ENCODE data around the gene ISLR2.
"Not testable (repeated sequence)": the region's sequence is repeated elsewhere in the genome, so short reads cannot be mapped to it uniquely, and the experiment has no call there.

ISLR2 gene, protein sequence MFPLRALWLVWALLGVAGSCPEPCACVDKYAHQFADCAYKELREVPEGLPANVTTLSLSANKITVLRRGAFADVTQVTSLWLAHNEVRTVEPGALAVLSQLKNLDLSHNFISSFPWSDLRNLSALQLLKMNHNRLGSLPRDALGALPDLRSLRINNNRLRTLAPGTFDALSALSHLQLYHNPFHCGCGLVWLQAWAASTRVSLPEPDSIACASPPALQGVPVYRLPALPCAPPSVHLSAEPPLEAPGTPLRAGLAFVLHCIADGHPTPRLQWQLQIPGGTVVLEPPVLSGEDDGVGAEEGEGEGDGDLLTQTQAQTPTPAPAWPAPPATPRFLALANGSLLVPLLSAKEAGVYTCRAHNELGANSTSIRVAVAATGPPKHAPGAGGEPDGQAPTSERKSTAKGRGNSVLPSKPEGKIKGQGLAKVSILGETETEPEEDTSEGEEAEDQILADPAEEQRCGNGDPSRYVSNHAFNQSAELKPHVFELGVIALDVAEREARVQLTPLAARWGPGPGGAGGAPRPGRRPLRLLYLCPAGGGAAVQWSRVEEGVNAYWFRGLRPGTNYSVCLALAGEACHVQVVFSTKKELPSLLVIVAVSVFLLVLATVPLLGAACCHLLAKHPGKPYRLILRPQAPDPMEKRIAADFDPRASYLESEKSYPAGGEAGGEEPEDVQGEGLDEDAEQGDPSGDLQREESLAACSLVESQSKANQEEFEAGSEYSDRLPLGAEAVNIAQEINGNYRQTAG

DNA sequence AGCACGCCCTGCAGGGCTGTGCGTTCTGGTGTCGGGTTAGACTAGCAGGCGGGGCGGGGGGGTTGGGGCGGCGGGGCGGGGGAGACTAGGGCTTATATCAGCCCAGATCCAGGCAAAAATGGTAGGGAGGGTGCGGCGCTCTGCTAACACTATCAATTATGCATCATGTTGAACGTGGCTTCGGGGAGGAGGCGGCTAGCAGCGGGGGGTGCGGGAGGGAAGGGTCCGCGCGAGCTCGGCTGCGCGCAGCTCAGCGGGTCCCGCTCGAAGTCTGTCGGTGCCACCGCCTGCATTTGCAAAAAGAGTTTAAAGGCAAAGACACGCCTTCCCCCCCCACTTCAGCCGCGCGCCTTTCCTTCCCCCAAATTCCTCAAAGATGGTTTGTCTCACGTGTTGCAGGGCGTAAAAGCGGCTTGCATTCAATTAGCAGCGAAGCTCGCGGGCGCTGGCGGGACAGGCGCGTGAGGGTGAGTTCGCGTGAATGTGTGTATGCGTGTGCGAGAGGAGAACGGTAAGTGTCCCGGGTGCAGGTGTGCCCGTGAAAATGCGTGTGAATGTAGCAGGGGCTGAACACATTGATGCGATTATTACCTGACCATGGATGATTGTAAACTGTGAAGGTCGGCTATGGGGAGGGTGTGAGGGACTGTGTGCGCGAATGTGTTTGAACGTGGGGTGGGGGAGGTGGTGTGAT lies at the start of gene ISLR2:
Gene ISLR2, plus strand, starts transcription at position 432 of the 694 bp plus-strand sequence. CDS start 2,169 bp downstream, outside the sequence.
- Histone ChIP-seq H3K9ac (ENCODE audit: low read depth, low read length) (no peak within 1 kb of the TSS), H3K36me3 (ENCODE audit: control insufficient read depth, insufficient read depth, low read length) (no peaks in the 10 kb centered on the region), H3K4me1 (ENCODE audit: control insufficient read depth, insufficient read depth, low read length) (peaks cover 54% of the 10 kb centered on the region), H3K4me3 (ENCODE audit: low read depth, low read length) (peak within 1 kb of the TSS; percentile 58), H3K27me3 (ENCODE audit: control insufficient read depth, insufficient read depth, low read length) (peaks cover 99% of the 10 kb centered on the region), H3K27ac (ENCODE audit: low read depth, low read length) (peak within 1 kb of the TSS; percentile 18), H3K9me3 (ENCODE audit: control insufficient read depth, insufficient read depth, low read length) (no peaks in the 10 kb centered on the region)

DNA sequence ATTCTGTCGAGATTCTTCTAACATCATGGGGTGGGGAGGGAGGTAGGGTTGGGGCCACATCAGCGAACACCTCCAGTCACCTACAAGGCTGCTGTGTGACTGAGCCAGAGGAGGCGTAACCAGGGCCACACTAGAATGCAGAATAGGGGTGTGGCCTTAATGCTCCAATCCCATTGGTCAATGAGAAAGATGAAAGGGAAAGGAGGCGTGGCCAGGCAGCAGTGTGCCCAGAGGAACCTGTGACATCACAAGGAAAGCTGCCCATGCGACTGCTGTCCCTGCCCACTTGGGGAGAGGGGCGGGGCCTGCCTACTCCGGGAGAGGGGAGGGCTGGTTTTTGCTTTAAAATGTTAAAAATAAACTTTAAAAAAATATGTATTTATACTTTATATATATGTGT lies 47.9 kb upstream of the ISLR2 start, which contains the start of gene GOLGA6A:
Gene GOLGA6A, minus strand, starts transcription at position 101 of the 400 bp plus-strand sequence. Its CDS starts 41 bp downstream, at position 60.
- H3K27me3 ChIP-seq (ENCODE audit: control insufficient read depth, insufficient read depth, low read length); H3K9ac ChIP-seq (ENCODE audit: low read depth, low read length); H3K9me3 ChIP-seq (ENCODE audit: control insufficient read depth, insufficient read depth, low read length); H3K4me3 ChIP-seq (ENCODE audit: low read depth, low read length); H3K4me1 ChIP-seq (ENCODE audit: control insufficient read depth, insufficient read depth, low read length); H3K27ac ChIP-seq (ENCODE audit: low read depth, low read length); H3K36me3 ChIP-seq (ENCODE audit: control insufficient read depth, insufficient read depth, low read length): not testable (repeated sequence)

GRCh38 chr15:74094567-74094966 lies 35.8 kb upstream of the ISLR2 start:
- H3K27me3 ChIP-seq (ENCODE audit: control insufficient read depth, insufficient read depth, low read length); H3K4me3 ChIP-seq (ENCODE audit: low read depth, low read length); H3K27ac ChIP-seq (ENCODE audit: low read depth, low read length); H3K4me1 ChIP-seq (ENCODE audit: control insufficient read depth, insufficient read depth, low read length); H3K9me3 ChIP-seq (ENCODE audit: control insufficient read depth, insufficient read depth, low read length); H3K9ac ChIP-seq (ENCODE audit: low read depth, low read length); H3K36me3 ChIP-seq (ENCODE audit: control insufficient read depth, insufficient read depth, low read length): not testable (repeated sequence)

GRCh38 chr15:74095610-74096009 lies 34.8 kb upstream of the ISLR2 start:
- H3K27ac ChIP-seq (ENCODE audit: low read depth, low read length); H3K4me1 ChIP-seq (ENCODE audit: control insufficient read depth, insufficient read depth, low read length); H3K4me3 ChIP-seq (ENCODE audit: low read depth, low read length); H3K36me3 ChIP-seq (ENCODE audit: control insufficient read depth, insufficient read depth, low read length); H3K9me3 ChIP-seq (ENCODE audit: control insufficient read depth, insufficient read depth, low read length); H3K9ac ChIP-seq (ENCODE audit: low read depth, low read length); H3K27me3 ChIP-seq (ENCODE audit: control insufficient read depth, insufficient read depth, low read length): not testable (repeated sequence)

- H3K36me3 ChIP-seq (ENCODE audit: control insufficient read depth, insufficient read depth, low read length); H3K9me3 ChIP-seq (ENCODE audit: control insufficient read depth, insufficient read depth, low read length); H3K27me3 ChIP-seq (ENCODE audit: control insufficient read depth, insufficient read depth, low read length); H3K9ac ChIP-seq (ENCODE audit: low read depth, low read length); H3K27ac ChIP-seq (ENCODE audit: low read depth, low read length); H3K4me3 ChIP-seq (ENCODE audit: low read depth, low read length); H3K4me1 ChIP-seq (ENCODE audit: control insufficient read depth, insufficient read depth, low read length): not testable (repeated sequence)
Measured at GRCh38 chr15:74096753-74097474, 33.5 kb upstream of the ISLR2 start.

DNA sequence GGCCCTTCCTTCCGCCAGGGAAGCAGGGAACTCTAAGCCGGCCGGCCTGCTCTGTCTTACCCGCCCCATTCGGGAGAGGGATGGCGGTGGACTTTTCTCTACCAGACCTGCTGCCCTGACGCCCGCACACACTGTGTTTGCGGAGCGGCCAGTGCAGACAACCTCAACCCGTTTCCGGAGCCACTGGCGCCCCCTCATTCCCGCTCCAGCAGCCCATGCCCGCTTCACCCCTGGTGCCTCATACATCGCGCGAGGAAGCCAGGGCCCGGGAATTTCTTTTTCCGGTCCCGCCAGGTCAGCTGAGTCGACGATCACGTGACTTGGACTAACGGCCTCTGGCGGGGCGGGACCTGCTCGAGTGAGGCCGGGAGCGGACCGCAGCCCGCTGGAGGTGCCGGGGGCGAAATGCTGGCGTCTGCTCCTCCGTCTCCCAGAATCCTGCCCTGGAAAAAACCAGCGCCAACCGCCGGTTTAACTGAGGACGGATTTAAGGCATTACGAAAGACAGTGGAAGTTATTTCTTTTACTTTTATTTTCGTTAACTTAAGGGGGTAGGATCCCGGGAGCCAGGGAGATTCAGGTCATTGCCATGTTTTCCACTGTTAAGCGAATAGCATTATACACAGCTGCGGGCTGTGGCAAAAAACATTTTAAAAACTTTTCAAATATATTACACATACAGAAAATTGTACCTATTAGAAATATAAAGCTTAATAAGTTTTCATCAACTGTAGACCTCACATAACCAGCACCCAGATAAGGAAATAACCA lies 30.2 kb upstream of the ISLR2 start:
- not testable (repeated sequence) for H3K9me3 ChIP-seq (ENCODE audit: control insufficient read depth, insufficient read depth, low read length); H3K36me3 ChIP-seq (ENCODE audit: control insufficient read depth, insufficient read depth, low read length); H3K27me3 ChIP-seq (ENCODE audit: control insufficient read depth, insufficient read depth, low read length); H3K4me1 ChIP-seq (ENCODE audit: control insufficient read depth, insufficient read depth, low read length); H3K9ac ChIP-seq (ENCODE audit: low read depth, low read length)
- peak overlapping the region; percentile 49 for H3K4me3 ChIP-seq (ENCODE audit: low read depth, low read length)
- peak overlapping the region; percentile 20 for H3K27ac ChIP-seq (ENCODE audit: low read depth, low read length)

DNA sequence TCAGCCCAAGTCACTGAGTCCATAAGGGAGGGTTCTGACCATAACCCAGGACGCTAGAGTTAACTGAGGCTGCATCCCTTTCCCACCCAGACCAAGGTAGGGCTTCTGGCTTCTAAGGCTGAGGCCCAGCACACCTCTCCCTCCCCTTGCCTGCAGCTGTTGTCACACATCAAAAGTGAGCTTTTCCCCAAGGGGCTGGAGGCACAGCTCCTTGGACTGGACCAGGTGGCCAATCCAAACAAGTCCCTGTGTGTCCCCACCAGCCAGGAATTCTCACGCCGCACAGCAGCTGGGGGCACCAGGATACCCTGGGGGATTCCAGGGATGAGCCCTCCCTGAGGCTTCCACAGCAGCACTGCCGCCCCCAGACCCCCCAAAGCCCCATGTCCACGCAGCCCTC lies 22.3 kb upstream of the ISLR2 start:
- H3K9me3 ChIP-seq (ENCODE audit: control insufficient read depth, insufficient read depth, low read length) = no peaks in the 10 kb centered on the region

DNA sequence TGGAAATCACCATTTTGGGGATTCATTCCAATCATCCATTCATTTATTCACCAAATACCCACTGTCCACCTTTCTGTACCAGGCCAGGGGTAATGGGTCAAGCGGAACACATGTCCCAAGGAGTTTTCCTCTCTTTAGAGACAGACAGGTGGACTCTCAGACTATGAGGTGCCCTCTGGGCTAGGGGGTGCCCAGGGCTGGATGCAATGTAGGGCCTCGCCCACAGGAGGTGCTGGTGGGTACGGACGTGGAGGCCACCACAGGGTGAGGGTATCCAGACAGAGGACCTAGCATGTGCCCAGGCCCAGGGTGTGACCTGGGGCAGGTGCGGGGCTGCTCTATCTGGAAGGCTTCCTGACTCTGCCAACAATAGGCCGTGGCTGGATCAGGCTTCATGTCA lies 21.8 kb upstream of the ISLR2 start:
- not testable (repeated sequence) for H3K27me3 ChIP-seq (ENCODE audit: control insufficient read depth, insufficient read depth, low read length); H3K36me3 ChIP-seq (ENCODE audit: control insufficient read depth, insufficient read depth, low read length); H3K4me3 ChIP-seq (ENCODE audit: low read depth, low read length)

More for the DNA sequence above, 22.3 kb upstream of the ISLR2 start:
- Histone ChIP-seq H3K9ac (ENCODE audit: low read depth, low read length) (no peak overlapping the region), H3K4me1 (ENCODE audit: control insufficient read depth, insufficient read depth, low read length) (no peaks in the 10 kb centered on the region), H3K36me3 (ENCODE audit: control insufficient read depth, insufficient read depth, low read length) (no peaks in the 10 kb centered on the region), H3K27ac (ENCODE audit: low read depth, low read length) (no peak overlapping the region), H3K27me3 (ENCODE audit: control insufficient read depth, insufficient read depth, low read length) (no peaks in the 10 kb centered on the region), H3K4me3 (ENCODE audit: low read depth, low read length) (no peak overlapping the region)

GRCh38 chr15:74109713-74110112 lies 20.7 kb upstream of the ISLR2 start:
- H3K4me1 ChIP-seq (ENCODE audit: control insufficient read depth, insufficient read depth, low read length) = no peaks in the 10 kb centered on the region
- no peak overlapping the region for H3K9ac ChIP-seq (ENCODE audit: low read depth, low read length)
- H3K4me3 ChIP-seq (ENCODE audit: low read depth, low read length) = no peak overlapping the region
- no peaks in the 10 kb centered on the region for H3K27me3 ChIP-seq (ENCODE audit: control insufficient read depth, insufficient read depth, low read length)
- H3K36me3 ChIP-seq (ENCODE audit: control insufficient read depth, insufficient read depth, low read length) = no peaks in the 10 kb centered on the region
- H3K27ac ChIP-seq (ENCODE audit: low read depth, low read length) = no peak overlapping the region
- H3K9me3 ChIP-seq (ENCODE audit: control insufficient read depth, insufficient read depth, low read length) = no peaks in the 10 kb centered on the region

More for the DNA sequence above, 21.8 kb upstream of the ISLR2 start:
- not testable (repeated sequence) for H3K9ac ChIP-seq (ENCODE audit: low read depth, low read length); H3K4me1 ChIP-seq (ENCODE audit: control insufficient read depth, insufficient read depth, low read length); H3K9me3 ChIP-seq (ENCODE audit: control insufficient read depth, insufficient read depth, low read length); H3K27ac ChIP-seq (ENCODE audit: low read depth, low read length)

- Histone ChIP-seq H3K4me3 (ENCODE audit: low read depth, low read length) (no peak overlapping the region), H3K9ac (ENCODE audit: low read depth, low read length) (no peak overlapping the region), H3K4me1 (ENCODE audit: control insufficient read depth, insufficient read depth, low read length) (peaks cover 10% of the 10 kb centered on the region; the same call in 1 of the 2 replicates), H3K36me3 (ENCODE audit: control insufficient read depth, insufficient read depth, low read length) (no peaks in the 10 kb centered on the region), H3K9me3 (ENCODE audit: control insufficient read depth, insufficient read depth, low read length) (no peaks in the 10 kb centered on the region), H3K27me3 (ENCODE audit: control insufficient read depth, insufficient read depth, low read length) (peaks cover 34% of the 10 kb centered on the region), H3K27ac (ENCODE audit: low read depth, low read length) (no peak overlapping the region)
Measured at GRCh38 chr15:74120426-74120825, 10.0 kb upstream of the ISLR2 start.
